GM18505 (cell line): ENCODE results near the gene PPP6R3.

Source experiments
- ATAC-seq: cut with Tn5 transposase; IDR thresholded peaks from one replicate; pipeline ENCODE4 v1.9.1; 2021; ENCODE audit not compliant: unreplicated experiment
- POLR2A ChIP-seq: IDR thresholded peaks from 4 replicates; pipeline ENCODE4 v1.6.1; 2011; ENCODE audit warnings: borderline replicate concordance; ENCODE audit not compliant: insufficient read depth, insufficient read length; ENCODE audit errors: extremely low read depth

The PPP6R3 gene

DNA sequence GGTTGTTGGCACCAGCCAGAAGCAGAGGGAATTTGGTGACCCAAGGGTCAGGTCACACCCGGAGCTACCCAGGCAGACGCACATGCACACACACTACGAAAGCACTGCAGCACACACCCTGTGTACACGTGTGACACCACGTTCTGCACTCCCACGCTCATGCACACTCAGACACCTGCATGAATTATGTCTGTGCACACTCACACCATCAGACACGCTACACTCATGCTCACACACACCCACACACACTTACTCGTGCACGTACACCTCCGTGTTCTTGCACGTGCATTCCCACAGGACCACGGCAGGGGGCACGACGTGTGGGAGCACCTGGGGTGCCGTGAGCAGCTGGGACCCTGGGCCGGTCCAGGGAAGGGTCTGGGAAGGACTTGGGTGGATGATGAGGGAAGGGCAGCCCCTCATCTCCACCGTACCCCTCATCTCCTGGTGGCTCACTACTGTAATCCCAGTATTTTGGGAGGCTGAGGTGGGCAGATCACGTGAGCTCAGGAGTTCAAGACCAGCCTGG is 203.0 kb downstream of the PPP6R3 start:
- no peak for ATAC-seq
- TF ChIP-seq POLR2A, result no peak

DNA sequence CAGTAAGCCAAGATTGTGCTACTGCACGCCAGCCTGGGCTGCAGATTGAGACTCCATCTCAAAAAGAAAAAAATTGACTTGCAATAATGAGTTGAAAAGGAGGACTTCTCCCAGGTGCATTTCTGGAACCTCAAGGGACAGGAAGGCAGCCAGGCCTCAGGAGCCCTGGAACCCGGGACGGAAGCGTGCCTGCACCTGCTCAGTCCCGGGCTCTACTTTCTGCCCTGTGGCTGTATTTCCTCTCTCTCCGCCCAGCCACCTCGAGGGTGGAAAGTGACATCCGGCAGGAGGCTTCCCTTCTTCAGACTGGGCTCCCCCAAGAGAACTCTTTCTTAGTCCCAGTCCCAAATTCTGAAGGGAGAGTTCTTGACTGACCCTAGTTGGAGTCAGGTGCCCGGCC is 203.6 kb downstream of the PPP6R3 start:
- TF ChIP-seq POLR2A, result no peak
- no peak for ATAC-seq

DNA sequence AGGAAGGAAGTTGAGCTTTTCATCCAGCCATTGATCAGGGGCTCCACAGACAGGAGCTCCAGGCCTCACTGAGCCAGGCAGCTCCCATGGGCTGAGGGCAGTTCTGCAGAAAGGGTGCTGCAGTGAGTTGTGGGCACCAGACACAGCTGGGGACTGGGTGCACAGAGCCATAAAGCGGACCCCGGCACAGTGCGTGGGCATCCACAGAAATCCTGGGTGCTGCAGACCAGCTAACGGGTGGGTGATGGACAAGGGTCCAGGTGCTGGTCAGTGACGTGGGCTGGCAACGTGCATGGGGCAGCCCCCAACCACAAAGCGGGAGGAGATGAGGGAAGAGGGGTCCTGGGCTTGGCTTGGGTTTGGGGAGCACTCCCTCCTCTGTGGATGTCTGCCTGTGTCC is 204.4 kb downstream of the PPP6R3 start:
- TF ChIP-seq POLR2A, result no peak
- no peak for ATAC-seq
